Ascending aorta (tissue), 2 donors: ENCODE measurements around the gene SLC34A1. TPM values are rescaled to one million over a fixed set of nuclear protein-coding genes. Genes with fewer than 3 reads are reported as not detected.

Source experiments
- DNase-seq, 2 donors: peaks; one replicate each; pipeline ENCODE4 v3.0.0-alpha.2; 2019; ENCODE audit warnings: low spot score in 2 of 2
- H3K27ac ChIP-seq, 2 donors: fragments of 200-600 bp; sonication (generic); one replicate each; pipeline ENCODE4 v1.5.1; 2016 to 2017; ENCODE audit warnings: mild to moderate bottlenecking in 1 of 2
- H3K27me3 ChIP-seq: fragments of 200-600 bp; sonication (generic); one replicate; pipeline ENCODE4 v1.5.1; 2017
- H3K36me3 ChIP-seq, 2 donors: fragments of 200-600 bp; sonication (generic); one replicate each; pipeline ENCODE4 v1.5.1; 2016
- H3K4me1 ChIP-seq, 2 donors: fragments of 200-600 bp; sonication (generic); one replicate each; pipeline ENCODE4 v1.5.1; 2016 to 2017; ENCODE audit warnings: mild to moderate bottlenecking in 1 of 2
- H3K4me3 ChIP-seq, 2 donors: fragments of 200-600 bp; sonication (generic); one replicate each; pipeline ENCODE4 v1.5.1; 2016 to 2017; ENCODE audit warnings: mild to moderate bottlenecking in 1 of 2
- H3K9me3 ChIP-seq, 2 donors: fragments of 200-600 bp; sonication (generic); one replicate each; pipeline ENCODE4 v1.5.1; 2016
- intact Hi-C: fragments of 100-400 bp; cut with DNase I; formaldehyde crosslinking; loops from one replicate; pipeline ENCODE4 v1.15.1; 2023
- total RNA-seq: library from RNA; depleted of rRNA; stranded (reverse); fragments of >200 nt; gene quantifications from one replicate; pipeline ENCODE4 v1.1.0, GENCODE V29; 2016
- TF ChIP-seq, protein P1 (sequence below), 3 experiments: fragments of 200-600 bp in 2 of 3; fragments of 450-650 bp in 1 of 3; sonication (generic) in 2 of 3; IDR thresholded peaks; one replicate each; pipeline ENCODE4 v1.5.1; 2016 to 2019; ENCODE audit warnings: antibody characterized with exemption in 3 of 3, mild to moderate bottlenecking in 1 of 3, moderate library complexity in 1 of 3

Gene SLC34A1
- total RNA-seq, 1 donor from 2014 or later: not detected

DNA sequence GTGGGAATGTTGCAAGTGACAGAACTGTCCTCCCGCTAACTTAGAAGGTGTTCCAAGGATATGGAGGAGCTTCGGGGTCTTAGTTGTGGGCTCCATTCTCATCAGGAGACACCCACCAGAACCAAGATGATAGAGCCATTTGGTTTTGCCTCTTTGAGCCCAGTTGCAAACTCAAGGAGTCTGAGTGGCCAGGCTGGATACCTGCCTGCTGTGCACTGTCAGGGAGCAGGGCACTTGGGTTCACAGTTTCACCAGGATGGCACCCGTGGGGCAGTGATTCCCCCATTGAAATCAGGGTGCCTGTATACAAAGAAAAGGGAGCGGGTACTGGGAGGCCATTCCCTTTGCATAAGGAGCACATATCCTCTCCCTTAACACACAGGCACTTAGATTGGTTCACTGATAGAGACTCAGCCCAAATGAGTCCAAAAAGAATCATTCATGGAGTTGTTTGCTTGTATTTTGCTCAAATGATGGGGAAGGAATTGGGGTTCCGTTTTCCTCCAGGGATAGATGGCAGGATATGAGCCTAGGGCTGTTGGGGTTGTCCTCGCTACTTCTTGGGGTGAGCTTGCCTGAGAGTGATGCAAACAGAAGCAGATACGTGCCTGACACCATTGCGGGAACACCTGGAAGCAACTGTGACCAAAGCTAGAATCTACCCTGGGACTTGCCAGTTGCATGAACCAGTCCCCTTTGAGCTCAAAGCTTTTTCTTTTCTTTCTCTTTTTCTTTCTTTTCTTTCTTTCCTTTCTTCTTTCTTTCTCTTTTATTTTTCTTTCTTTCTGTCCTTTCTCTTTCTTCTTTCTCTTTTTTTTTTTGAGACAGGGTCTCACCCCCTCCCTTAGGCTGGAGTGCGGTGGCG lies 61.0 kb downstream of the SLC34A1 start:
- H3K27ac ChIP-seq: no peak overlapping the region
- peaks cover 13 to 17% of the 10 kb centered on the region in 2 donors for H3K36me3 ChIP-seq
- intact Hi-C loops: no loop called here
- H3K4me3 ChIP-seq: no peak overlapping the region
- TF ChIP-seq, protein P1, sequence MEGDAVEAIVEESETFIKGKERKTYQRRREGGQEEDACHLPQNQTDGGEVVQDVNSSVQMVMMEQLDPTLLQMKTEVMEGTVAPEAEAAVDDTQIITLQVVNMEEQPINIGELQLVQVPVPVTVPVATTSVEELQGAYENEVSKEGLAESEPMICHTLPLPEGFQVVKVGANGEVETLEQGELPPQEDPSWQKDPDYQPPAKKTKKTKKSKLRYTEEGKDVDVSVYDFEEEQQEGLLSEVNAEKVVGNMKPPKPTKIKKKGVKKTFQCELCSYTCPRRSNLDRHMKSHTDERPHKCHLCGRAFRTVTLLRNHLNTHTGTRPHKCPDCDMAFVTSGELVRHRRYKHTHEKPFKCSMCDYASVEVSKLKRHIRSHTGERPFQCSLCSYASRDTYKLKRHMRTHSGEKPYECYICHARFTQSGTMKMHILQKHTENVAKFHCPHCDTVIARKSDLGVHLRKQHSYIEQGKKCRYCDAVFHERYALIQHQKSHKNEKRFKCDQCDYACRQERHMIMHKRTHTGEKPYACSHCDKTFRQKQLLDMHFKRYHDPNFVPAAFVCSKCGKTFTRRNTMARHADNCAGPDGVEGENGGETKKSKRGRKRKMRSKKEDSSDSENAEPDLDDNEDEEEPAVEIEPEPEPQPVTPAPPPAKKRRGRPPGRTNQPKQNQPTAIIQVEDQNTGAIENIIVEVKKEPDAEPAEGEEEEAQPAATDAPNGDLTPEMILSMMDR (IDR thresholded peaks at IDR 0.05): no peak
- H3K9me3 ChIP-seq: no peaks in the 10 kb centered on the region
- peaks cover 17 to 24% of the 10 kb centered on the region in 2 donors for H3K4me1 ChIP-seq
- H3K27me3 ChIP-seq: no peaks in the 10 kb centered on the region
- no peak for DNase-seq

- DNase-seq: no peak
- Histone ChIP-seq H3K36me3 (peaks cover 7 to 14% of the 10 kb centered on the region in 2 donors), H3K4me1 (peaks cover 17 to 24% of the 10 kb centered on the region in 2 donors), H3K27ac (no peak overlapping the region), H3K27me3 (no peaks in the 10 kb centered on the region), H3K4me3 (peak overlapping the region; percentile 59 to 70), H3K9me3 (no peaks in the 10 kb centered on the region)
- TF ChIP-seq, protein P1 (IDR thresholded peaks at IDR 0.05): no peak
- intact Hi-C loops: no loop called here
Measured at GRCh38 chr5:177445917-177446199, 61.6 kb downstream of the SLC34A1 start.

GRCh38 chr5:177446200-177447065 lies 62.2 kb downstream of the SLC34A1 start, which contains the start of gene PRR7:
Gene PRR7 (plus strand): TSS chr5:177446814. CDS start chr5:177455068, 8,254 bp downstream.
- H3K4me3 ChIP-seq: peak within 1 kb of the TSS; percentile 59 to 70
- intact Hi-C loops: loop anchor here (1.0 kb wide), 1 partner anchor 20 kb away; the partner anchor contains the start of gene GRK6
- H3K36me3 ChIP-seq: peaks cover 5 to 8% of the 10 kb centered on the region in 2 donors
- no peaks in the 10 kb centered on the region for H3K27me3 ChIP-seq
- no peak within 1 kb of the TSS for H3K27ac ChIP-seq
- no peaks in the 10 kb centered on the region for H3K9me3 ChIP-seq
- no peak for DNase-seq
- TF ChIP-seq, protein P1 (IDR thresholded peaks at IDR 0.05): peak in 1 of 3 experiments; percentile 21
- peaks cover 17 to 24% of the 10 kb centered on the region in 2 donors for H3K4me1 ChIP-seq

GRCh38 chr5:177447066-177447610 lies 62.9 kb downstream of the SLC34A1 start:
- Histone ChIP-seq H3K9me3 (no peaks in the 10 kb centered on the region), H3K27me3 (no peaks in the 10 kb centered on the region), H3K4me1 (peaks cover 17 to 24% of the 10 kb centered on the region in 2 donors), H3K36me3 (peaks cover 2% of the 10 kb centered on the region in 2 donors), H3K4me3 (peak overlapping the region; percentile 59 to 70), H3K27ac (no peak overlapping the region)
- DNase-seq: no peak
- intact Hi-C loops: loop anchor here (1.0 kb wide), 1 partner anchor 21 kb away; the partner anchor contains the start of gene GRK6
- TF ChIP-seq, protein P1 (IDR thresholded peaks at IDR 0.05): no peak

DNA sequence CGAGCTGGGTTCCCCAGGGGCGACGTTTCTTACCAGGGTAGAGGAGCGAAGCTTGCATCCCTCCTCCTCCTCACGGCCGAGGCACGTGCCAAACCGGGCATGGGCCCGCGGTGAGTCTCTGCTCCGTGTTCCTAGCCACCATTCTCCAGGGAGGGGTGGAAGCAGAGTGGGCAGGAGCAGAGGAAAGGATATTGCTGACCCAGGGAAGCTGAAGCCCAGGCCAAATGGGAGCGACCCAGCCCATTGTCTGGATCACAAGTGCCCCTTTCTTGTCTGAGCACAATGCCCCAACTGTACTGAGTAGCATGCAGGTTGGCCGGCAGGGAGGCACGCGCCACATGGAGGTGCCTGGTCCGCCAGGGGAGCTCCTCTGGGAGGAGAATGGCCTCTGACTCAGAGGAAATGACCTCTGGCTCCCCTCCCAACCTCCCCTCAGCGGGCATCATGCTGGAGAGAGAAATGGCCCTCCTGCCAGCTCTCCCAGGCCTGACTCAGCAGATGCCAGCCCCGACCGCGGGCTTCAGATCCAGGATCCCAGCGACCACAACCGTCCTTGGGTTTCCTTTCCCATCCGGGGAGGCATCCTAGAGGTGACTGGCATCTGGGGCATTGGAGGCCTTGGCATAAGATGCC lies 63.5 kb downstream of the SLC34A1 start:
- Histone ChIP-seq H3K27ac (no peak overlapping the region), H3K4me1 (peaks cover 17 to 24% of the 10 kb centered on the region in 2 donors), H3K4me3 (peak overlapping the region; percentile 59 to 70), H3K36me3 (no peaks in the 10 kb centered on the region), H3K27me3 (no peaks in the 10 kb centered on the region), H3K9me3 (no peaks in the 10 kb centered on the region)
- peak in 1 of 2 donors; percentile 87 for DNase-seq
- intact Hi-C loops: loop anchor here (1.0 kb wide), 1 partner anchor 21 kb away; the partner anchor contains the start of gene GRK6
- TF ChIP-seq, protein P1 (IDR thresholded peaks at IDR 0.05): no peak
